ENCODE results near the gene FAM72C.
"Not testable (repeated sequence)": the region's sequence is repeated elsewhere in the genome, so short reads cannot be mapped to it uniquely, and the experiment has no call there.

Gene FAM72C

DNA sequence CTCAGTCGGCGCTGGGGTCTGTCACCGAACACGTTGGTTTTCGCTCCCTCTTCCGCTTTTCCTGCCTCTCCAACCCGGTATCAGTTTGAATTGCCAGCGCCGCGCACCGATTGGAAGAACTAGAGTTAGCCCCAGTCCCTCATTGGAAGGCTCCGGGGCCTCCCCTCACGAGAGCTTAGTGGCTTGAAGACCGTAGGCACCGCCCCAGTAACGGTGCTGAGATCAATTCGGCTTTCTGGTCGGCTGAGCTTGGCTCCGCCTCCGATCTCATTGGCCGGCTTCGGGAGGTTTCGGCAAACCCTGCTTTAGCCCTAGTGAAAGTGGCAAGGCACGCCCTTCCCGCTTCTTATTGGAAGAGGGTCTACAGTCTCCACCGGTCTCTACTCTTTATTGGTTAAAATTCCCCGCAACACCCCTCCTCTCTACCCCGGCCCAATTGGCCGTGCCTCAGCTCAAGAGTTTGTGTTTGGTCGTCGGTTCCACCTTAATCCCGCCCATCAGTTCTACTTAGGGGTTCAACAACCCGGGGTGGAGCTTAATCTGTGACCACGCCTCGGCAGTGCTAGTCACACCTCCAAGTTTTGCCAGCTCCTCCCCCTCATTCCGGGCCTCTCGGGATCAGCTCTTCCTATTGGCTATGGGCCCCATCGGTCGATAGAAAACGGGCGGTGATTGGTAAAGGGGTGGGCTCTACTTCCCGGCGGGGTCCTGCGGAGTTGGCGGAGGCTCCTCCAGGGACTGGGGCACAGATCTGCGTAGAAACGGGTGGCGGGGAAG lies at the start of gene FAM72C:
FAM72C (minus strand) TSS at position 63 of the 777 bp plus-strand sequence. CDS start 845 bp downstream, outside the sequence.
- H3K27ac ChIP-seq; H3K4me3 ChIP-seq; DNase-seq (ENCODE audit: low spot score): not testable (repeated sequence)

DNA sequence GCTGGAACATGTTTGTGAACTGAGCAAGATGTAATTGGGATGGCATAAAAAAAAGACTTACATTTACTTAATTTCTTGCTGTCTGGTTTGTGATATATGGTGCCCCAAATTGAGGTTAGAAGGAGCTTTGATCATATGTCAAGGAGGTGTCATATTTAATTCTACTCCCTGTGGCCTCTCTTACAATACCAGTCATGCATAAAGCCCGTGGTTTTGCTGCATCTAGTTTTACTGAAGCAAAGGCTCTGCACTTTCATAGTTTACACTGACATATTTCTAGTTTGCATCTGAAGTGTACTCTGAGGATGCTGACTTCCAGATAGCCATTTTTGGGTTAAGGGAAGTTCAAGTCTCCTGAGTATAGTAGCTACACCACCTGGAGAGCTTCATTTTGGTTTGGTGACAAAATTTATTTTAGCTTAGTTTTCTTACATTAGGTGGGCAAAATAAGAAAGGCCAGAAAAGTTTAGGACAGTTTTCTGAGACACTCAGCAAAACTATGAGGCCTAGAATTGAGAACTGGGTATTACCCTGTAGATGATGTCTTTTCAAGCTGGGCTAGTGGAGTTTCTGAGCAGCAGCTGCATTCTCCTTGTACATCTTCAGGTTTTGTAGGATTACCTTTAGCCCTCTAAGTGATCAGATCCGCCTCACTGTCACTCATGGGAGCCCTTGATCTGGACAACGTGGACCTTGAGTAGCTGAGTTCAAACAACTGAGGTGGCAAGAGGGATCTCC lies 48.4 kb upstream of the FAM72C start:
- not testable (repeated sequence) for H3K27ac ChIP-seq; DNase-seq (ENCODE audit: low spot score); H3K4me3 ChIP-seq

DNA sequence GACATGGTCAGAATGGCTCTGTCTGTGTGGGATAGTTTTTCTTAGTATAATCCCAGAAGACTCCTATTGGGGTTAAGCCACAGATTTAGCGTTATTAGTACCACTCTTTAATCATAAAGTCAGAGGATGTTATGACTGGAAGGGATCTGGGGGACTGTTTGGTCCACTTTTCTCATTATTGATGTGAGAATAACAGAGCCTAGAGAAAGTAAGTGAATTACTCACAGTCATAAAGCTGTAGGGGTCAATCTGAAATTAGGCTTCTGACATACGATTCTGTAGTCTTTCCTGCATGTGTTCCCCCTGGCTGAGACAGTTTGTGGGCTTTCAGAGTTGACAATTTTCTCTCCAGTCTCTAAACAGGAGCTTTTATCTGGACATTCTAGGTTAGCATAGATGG lies 47.3 kb upstream of the FAM72C start:
- not testable (repeated sequence) for DNase-seq (ENCODE audit: low spot score); H3K4me3 ChIP-seq; H3K27ac ChIP-seq

DNA sequence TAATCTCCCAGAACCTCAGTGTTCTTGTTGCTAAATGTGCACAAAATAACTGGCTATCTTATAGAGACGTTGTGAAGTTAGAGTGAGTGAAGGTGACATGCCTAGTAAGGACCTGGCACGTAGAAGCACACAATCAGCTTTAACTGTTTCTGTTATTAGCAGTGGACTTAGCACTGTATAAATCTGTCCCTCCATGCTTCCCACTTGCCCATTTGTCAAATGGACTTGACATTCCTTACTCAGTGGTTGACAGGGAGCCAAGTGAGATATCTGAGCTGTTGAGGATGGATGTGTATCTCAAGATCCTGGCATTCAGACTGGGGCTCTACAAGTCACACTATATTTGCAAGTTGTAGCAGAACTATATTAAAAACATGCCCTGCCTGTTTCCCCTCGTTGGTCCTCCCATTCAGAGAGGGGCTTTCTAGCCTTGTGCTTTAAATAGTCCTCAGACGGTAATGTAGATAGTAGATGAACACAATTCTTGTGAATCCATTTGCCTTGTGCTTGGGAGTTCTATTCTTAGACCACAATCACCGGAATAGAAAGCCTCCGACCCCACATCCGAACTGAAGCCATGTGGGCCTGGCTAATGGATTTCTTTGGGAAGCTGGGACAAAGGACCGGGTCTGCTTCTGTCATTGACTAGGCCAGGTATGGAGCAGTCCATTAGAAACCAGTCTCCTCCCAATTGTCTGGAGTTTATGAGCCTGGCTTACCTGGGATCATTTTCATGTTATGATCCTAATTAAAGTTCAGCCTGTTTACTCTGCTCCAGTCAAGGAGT lies 43.6 kb upstream of the FAM72C start:
- not testable (repeated sequence) for DNase-seq (ENCODE audit: low spot score)

DNA sequence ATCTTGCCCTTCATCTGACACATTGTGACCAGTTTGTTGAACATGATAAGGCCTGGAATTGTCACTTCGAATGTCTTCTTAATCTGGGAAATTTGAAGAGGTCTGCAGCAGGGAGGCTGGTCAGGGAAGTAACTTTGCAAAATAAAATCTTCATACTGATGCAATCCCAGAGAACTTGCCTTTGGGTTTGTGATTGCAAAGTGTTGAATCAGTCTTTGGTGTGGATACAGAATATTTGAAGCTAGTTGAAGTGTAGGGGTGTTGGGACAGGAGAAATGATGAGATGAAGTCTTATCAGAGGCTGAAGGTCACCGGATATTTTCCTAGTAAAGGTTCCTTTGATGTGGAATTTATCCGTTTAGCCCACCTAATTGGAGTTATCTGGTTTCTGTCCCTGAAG lies 42.7 kb upstream of the FAM72C start:
- not testable (repeated sequence) for H3K27ac ChIP-seq; H3K4me3 ChIP-seq; DNase-seq (ENCODE audit: low spot score)

More for the DNA sequence above, 43.6 kb upstream of the FAM72C start:
- H3K27ac ChIP-seq, H3K4me3 ChIP-seq: not testable (repeated sequence)

DNA sequence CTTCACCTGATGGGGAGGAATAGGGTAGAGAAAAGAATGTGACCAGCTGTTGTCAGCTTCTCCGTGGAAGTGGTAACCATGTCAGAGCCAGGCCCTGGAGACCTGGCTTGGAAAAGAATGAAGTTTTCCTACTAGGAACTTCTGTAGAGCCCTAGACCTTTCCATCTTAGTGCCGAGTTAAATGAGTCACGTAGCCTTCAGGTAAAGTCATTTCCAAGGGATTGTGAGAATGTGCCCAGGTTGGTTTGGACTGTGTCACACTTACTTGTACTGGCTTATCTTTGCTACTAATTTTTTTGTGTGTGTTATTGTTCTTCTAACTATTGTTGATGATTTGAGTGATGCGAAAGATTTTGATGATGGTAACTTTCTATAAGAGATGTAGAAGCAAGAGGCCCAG lies 42.3 kb upstream of the FAM72C start:
- DNase-seq (ENCODE audit: low spot score); H3K27ac ChIP-seq; H3K4me3 ChIP-seq: not testable (repeated sequence)

DNA sequence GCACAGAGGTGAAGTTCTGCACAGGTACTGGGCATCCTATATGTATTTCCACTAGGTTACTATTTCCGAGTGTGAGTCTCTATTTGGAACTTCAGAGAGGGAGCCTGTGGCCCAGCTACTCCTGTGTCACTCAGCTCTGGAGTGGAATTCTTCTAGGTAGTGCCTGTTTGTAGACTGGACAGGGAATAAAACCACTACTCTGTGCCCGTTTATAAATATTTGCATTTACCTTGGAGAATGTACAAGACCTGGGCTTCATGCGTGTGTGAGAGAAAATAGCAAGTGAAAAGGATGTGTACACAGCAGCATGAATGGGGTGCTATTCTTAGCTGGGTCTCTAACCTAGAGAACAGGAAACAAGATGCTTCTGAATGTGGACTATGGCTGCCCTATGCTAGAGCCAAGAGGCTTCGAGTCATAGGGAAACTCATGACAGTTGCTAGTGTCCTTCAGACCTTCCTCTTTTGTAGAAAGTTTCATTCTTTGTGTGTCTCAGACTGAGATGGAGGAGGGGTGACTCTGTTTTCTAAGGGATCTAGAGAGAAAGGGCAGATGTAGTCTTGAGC lies 40.5 kb upstream of the FAM72C start:
- H3K4me3 ChIP-seq; H3K27ac ChIP-seq; DNase-seq (ENCODE audit: low spot score): not testable (repeated sequence)

DNA sequence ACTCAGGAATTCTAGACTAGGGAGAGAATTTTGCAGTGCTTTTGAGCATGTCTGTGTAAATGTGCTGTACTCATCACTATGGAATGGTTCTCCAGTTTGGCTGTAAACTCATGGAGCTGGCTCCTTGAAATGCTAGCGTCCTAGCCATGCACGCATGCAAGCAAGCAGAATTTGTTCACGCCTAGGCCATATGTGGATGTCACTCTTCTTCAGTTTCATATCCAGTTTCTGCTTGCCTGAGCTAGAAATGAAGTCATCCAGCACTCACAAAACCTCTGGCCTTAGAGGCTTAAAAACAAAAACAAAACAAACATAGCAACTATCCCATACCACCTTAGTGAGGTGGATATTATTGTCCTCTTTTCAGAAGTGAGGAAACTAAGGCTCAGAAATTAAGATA lies 37.6 kb upstream of the FAM72C start:
- not testable (repeated sequence) for H3K27ac ChIP-seq; DNase-seq (ENCODE audit: low spot score); H3K4me3 ChIP-seq

DNA sequence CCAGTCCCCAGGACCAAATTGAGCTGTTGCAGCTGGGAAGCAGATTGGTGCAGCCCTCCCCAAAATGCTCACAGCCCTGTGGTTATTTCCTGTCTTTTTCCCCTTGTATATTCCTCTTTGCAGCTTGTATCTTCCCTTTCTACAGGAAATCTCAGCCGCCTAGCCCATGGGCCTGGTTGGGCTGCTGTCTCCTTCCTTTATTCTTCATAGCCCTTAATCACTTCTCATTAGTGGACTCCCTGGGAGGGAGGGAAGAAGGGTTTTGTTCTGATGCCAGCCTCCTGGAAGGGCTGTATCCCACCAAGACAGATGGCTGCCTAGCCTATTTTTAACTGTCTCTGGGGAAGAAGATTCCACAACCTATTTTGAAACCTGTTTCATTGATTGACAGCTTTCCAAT lies 32.5 kb upstream of the FAM72C start:
- not testable (repeated sequence) for H3K4me3 ChIP-seq; H3K27ac ChIP-seq; DNase-seq (ENCODE audit: low spot score)

DNA sequence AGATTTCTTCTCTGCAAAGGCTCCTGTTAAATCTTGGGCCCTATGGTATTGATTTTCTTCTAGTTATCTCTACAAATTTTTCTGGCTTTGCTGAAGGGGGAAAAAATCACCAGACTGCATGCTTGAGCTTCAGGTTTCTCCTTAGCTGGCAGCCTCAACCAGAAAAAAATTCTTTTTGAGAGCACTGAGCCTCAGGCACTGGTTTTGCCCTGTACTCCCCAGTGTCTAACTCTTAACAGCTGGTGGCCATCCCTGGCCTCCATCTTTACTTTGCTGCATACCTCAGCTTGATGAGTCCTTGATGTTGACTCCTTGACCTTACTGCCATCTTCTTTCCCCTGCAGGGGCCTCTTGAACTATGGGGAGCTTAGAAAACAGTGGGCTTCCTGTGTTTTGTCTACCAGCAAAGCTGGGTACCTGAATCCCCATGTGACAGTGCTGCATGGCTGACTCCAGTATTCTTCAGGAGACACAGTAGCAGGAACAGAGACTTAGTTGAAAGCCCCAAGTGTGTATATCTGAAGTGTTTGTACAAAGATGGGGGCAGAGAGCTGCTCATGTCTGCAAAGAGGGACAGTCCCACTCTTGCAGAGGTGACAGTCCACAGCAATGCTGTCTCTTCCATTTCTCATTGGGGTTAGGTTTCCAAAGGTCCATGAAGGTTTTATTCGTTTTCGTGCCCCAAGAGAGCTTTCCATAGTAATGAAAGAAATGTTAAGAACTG lies 31.7 kb upstream of the FAM72C start:
- not testable (repeated sequence) for H3K27ac ChIP-seq; DNase-seq (ENCODE audit: low spot score)

DNA sequence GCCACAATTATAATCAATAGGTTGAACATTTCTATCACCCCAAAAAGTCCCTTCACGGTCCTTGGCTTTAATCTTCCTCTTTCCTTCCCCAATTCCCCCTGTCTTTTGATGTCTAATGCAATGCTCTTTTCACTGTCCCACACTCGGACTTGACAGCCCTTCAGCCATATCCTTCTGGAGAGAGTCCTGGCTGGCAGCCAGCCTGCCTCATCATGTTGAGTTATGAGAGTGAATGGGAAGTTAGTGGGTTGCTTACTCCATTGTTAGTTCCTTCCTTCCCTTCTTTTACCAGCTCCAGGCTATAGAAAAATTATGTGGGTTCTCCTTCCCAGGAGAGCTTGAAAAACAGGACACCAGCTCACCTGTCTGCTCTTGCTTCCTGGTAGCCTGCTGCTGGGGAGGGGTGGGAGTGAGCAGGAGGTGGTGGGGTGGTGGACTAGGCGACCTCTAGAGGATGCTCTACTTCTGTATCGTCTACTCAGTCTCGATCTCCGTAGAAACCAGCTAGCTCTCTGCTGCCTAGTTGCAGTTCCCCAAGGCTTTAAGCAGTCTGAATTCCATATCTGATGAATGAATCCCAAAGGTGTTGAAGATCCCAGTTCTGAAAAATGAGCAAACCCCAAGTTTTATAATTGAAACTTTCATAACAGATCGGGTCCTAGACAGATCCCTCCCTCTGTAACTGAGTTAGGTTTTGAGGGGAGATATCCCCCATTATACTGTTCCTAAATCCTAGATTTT lies 30.5 kb upstream of the FAM72C start:
- not testable (repeated sequence) for DNase-seq (ENCODE audit: low spot score); H3K27ac ChIP-seq; H3K4me3 ChIP-seq

More for the DNA sequence above, 31.7 kb upstream of the FAM72C start:
- H3K4me3 ChIP-seq, result not testable (repeated sequence)

DNA sequence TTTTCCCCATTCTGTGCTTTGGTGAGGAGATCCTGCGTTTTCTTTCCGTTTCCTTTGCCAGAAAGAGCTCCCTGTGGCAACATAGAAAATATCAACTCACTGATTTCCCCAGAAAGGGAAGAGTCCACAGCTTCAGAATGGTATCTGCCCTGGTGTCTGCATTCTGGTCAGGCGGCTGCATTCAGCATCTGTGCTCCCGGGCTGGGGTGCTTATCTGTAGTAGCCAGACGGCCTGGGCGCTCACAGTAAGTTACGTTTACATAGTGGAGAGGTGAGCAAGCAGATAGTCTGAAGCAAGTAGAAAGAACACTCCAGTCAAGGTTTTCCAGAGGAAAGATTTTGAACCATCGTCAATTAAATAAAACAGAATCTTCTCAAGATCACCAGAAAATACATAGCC lies 29.3 kb upstream of the FAM72C start:
- not testable (repeated sequence) for H3K4me3 ChIP-seq; DNase-seq (ENCODE audit: low spot score); H3K27ac ChIP-seq

DNA sequence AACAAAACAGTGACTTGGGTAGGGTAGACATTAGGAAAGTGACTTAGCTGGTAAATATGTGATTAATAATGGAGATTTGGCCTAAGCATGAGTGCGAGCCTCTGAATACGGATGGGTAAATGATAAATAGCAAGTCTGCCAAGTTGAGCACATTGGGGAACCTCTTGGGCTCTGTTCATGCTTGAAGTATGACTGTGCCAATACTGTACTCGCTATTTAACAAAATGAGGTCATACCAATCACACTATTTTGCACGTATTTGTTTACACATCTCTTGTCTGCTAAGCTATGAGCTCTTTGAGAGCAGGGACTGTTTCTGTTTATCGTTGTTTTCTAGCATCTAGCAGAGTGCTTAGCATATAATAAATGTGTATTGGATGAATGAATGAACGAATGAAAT lies 24.2 kb upstream of the FAM72C start:
- H3K4me3 ChIP-seq; DNase-seq (ENCODE audit: low spot score); H3K27ac ChIP-seq: not testable (repeated sequence)

DNA sequence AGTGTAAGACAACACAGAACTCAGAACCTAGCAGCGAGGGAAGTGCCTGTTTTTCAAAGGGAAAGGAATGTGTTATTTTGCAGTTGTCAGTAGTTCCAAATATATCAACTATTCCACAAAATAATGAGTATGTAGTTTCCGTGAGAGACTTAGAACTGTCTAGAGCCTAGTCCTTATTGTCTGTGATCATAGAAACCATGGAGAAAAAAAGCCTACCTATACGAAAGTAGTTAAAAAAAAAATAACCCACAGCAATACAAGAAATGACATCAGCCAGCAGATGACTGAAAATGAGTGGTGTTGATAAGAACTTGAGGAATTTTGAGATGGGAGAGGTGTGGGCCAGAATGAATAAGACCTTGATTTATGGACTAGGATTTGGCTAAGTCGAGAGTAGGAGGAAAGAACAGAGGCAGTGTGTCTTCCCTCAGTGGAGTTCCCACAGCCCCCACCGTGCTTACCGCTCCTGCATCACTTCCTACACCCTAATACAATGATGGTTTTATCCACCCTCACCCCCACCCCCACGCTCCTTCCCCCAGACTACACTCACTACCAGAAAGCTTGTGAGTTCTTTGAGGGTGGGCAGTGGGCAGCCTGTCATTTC lies 21.6 kb upstream of the FAM72C start:
- H3K4me3 ChIP-seq; DNase-seq (ENCODE audit: low spot score); H3K27ac ChIP-seq: not testable (repeated sequence)

DNA sequence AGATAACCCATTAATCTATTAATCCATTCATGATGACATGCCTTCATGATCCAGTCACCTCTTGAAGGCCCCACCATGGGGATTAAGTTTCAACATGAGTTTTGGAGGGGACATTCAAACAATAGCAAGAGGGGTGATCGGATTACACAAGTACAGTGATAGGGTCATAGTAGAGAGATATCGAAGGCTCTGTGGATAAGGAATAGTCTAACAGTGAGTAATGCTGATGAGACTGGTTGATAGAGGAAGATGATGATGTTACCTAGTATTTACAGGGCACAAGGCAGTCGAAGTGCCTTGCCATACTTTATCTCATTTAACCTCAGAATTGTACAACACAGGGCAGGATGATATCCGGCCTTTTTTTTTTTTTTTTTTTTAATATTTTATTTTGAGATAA lies 18.9 kb upstream of the FAM72C start:
- not testable (repeated sequence) for H3K4me3 ChIP-seq; DNase-seq (ENCODE audit: low spot score); H3K27ac ChIP-seq

DNA sequence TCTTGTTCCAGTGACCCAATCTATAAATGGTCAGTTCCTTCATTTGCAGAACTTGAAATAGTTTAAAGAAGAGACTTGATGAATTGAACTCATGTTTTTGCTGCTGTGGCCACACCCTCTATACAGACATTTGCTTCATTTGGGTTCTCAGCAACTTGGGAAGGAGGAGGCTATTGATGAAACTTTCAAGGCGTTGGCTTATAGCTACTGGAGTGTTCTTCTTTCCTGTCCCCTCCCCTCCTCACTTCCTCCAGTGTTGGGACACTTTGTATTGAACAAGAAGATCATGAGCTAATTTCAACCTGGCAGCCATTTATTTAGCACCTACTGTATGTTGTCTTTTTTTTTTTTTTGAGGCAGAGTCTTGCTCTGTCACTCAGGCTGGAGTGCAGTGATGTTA lies 17.9 kb upstream of the FAM72C start:
- H3K4me3 ChIP-seq; DNase-seq (ENCODE audit: low spot score); H3K27ac ChIP-seq: not testable (repeated sequence)

DNA sequence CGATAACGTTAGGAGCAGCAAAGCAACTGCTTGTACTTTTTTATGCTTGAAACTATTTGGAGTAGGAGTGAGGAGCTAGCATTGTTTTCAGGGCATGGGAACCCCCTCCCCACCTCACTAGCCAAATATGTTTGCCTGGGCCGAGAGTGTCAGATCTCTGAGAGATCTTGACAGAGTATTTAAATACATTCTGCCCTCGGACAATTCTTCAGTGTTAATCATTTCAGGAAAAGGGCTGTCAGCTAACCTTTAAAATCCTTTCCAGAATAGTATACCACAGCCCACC lies 17.6 kb upstream of the FAM72C start:
- not testable (repeated sequence) for H3K27ac ChIP-seq; H3K4me3 ChIP-seq; DNase-seq (ENCODE audit: low spot score)
